ENCODE measurements around the gene ENAM.
"Not testable (repeated sequence)": the region's sequence is repeated elsewhere in the genome, so short reads cannot be mapped to it uniquely, and the experiment has no call there.

The ENAM gene

DNA sequence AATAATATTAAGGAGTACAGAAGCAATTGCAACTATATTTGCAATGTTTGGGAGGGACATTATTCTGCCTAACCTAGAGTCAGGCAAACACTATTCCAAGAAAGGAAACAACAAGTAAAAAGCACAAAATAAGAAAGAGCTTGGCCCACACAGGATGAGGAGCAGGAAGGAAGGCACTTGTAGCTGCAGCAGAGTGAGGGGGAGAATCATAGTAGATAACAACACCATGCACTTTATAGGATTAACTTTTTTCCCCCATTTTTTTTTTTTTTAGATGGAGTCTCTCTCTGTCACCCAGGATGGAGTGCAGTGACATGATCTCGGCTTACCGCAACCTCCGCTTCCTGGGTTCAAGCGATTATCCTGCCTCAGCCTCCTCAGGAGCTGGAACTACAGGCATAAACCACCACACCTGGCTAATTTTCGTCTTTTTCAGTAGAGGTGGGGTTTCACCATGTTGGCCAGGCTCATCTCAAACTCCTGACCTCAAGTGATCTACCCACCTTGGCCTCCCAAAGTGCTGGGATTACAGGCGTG, 48.1 kb downstream of the ENAM start:
- no peak for DNase-seq (ENCODE audit: low spot score)

DNA sequence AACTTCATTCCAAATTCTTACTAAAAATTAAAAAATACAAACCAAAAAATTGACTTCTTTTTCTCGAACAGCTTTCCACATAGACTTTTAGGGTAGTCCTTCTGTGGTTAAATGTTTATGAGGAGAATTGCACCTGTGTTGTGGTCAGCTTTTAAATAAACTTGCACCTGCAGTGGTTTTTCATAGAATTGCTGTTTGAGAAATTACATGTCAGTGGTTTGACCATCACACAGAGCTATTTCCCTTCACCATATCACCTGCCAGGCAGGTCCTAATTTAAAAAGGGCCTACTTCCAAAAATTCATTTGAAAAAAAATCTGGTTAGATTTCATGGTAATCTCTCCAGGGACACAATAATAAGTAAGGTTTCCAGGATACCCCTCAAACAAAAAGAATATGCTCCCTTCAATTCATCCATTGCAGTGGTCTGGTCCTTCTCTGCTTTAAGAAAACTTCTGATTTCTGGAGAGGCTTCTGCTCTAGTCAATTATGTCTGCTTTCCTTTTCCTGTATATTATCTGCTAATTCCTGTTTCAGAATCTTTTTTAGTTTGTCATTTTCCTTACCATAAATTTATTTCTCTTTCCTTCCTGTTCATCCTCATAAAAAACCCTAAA, 49.9 kb downstream of the ENAM start:
- DNase-seq (ENCODE audit: low spot score): no peak

DNA sequence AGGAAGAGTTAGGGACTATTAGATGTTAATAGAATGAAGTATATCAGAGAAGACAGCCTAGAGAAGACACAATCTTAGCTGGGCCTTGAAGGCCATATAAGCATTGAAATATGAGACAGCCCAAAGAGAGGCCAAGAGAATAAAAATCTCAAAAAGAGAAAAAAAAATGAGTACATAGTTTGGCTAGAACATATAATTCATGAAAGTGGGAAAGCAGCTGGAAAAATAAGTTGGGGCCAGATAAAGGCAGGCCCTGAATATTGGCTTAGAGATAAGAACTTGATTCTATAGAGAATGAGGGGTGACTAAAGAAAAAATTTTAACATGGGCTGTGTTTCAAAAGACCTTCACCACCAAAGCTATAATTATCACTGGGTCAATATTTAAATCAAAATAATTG, 52.4 kb downstream of the ENAM start:
- no peak for DNase-seq (ENCODE audit: low spot score)

DNA sequence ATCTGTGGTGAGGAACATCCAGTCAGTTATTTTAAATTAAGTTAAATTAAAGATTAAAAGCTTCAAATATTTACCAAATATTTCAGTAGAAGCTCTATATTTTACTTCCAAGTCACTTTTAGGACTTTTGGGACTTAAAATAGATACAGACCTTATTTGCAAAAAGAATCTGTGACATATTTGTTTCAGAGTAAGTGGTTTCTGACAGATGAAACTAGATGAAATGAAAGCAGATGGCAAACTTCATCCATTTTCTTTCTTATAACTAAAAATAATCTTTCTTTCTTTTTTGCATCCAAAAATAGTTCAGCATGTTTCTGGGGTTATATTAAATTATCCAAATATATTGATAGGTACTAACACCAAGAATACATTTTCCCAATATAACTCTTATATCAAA, 53.2 kb downstream of the ENAM start:
- DNase-seq (ENCODE audit: low spot score): no peak

DNA sequence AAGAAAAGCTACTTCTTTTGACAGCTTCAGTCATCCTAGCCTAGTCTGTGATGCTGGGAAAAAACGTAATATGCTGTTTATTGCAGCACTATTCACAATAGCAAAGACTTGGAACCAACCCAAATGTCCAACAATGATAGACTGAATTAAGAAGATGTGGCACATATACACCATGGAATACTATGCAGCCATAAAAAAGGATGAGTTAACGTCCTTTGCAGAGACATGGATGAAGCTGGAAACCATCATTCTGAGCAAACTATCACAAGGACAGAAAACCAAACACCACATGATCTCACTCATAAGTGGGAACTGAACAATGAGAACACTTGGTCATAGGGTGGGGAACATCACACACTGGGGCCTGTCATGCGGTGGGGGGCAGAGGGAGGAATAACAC, 53.6 kb downstream of the ENAM start:
- not testable (repeated sequence) for DNase-seq (ENCODE audit: low spot score)

DNA sequence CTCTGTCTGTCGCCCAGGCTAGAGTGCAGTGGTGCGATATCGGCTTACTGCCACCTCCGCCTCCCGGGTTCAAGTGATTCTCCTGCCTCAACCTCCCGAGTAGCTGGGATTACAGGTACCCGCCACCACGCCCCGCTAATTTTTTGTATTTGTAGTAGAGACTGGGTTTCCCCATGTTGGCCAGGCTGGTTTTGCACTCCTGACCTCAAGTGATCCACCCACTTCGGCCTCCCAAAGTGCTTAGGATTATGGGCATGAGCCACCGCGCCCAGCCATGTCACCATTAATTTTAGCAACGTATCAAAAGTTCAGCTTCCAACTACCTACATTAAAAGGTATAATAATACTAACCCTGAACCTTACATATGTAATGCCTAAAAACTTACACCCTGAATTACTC, 58.8 kb downstream of the ENAM start:
- DNase-seq (ENCODE audit: low spot score): no peak

DNA sequence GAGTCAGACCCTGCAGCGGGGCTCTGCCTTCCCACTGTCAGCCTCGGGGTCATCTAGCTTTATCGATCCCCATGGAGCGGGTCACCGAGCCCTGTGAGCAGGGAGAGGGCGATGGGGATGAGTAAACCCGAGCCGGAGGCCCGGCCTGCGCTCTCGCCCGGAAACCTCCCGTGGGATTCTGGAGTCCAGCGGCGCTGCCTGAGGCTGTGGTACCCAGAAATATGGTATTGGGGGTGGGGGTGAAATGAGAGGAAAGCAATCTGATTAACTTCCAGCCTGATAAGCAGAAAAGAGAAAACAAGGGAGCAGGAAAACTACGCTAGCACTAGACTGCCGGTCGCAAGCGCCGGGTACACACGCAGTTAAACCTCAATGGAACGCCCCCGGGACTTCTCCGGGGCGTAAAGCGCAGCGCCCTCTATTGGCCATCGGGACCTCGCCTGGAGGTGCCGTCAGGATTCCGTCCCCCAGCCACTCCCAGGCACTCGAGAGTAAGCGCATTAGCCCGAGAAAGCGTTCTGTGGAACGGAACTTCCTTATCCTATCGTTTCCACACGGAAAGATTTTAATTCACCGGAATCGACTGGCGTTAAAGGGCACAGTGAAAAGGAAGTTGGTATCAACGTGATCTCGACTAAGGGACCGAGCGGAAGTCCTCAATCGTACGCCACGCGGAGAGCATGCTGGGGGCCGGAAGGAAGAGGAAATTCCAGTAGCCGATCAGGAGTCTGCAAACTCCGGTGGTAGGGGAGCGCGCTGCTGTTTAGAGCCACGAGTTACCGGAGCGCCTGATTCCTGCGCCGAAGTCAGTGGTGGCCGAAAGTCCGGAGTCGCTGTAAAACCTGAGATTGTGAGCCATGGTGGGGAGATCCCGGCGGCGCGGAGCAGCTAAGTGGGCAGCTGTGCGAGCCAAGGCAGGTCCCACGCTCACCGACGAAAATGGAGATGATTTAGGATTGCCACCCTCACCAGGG, 59.6 kb downstream of the ENAM start, which contains the start of gene UTP3:
Gene UTP3, plus strand, starts transcription at position 712 of the 974 bp plus-strand sequence. Its CDS starts 146 bp downstream, at position 858.
- peak; percentile 100 for DNase-seq (ENCODE audit: low spot score)

DNA sequence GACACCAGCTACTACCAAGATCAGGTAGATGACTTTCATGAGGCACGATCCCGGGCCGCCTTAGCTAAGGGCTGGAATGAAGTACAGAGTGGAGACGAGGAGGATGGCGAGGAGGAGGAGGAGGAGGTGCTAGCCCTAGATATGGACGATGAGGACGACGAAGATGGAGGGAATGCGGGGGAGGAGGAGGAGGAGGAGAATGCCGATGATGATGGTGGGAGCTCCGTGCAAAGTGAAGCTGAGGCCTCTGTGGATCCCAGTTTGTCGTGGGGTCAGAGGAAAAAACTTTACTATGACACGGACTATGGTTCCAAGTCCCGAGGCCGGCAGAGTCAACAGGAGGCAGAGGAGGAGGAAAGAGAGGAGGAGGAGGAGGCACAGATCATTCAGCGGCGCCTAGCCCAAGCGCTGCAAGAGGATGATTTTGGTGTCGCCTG, 60.3 kb downstream of the ENAM start:
- DNase-seq (ENCODE audit: low spot score): no peak

DNA sequence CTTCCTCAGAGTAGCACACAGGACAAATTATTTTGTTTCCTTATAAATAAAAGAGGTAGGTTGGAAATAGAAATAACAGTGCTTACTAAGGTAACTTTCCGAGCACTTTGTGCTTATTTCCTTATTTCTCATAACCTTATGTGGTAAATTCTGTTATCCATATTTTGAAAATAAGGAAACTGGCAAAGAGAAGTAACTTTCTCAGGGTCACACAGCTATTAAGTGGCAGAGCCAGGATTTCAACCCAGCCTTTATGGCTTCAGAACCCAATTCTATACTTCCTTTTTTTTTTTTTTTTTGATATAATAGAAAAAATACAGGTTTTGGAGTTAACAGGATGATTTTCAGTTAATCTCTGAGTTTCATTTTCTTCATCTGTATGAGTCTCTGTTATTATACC, 63.1 kb downstream of the ENAM start:
- no peak for DNase-seq (ENCODE audit: low spot score)

DNA sequence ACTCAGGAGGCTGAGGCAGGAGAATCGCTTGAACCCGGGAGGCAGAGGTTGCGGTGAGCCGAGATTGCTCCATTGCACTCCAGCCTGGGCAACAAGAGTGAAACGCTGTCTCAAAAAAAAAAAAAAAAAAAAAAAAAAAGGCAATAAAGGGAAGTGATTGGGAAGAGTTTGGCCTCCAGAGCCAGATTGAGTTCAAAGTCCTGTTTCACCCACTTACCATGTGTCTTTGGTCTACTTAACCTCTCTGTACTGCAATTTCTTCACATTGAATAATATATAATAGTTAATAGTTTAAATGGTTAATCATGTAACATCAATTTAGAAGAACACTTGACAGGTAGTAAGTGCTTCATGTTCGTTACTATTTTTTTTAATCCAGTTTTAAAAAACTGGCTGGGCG, 66.1 kb downstream of the ENAM start:
- DNase-seq (ENCODE audit: low spot score): not testable (repeated sequence)

Data from cerebellar cortex (tissue), 1 donor.